Fibroblast of lung (primary cell): ENCODE data around the gene RNF186.

Source experiments
- EZH2 ChIP-seq: IDR thresholded peaks from 2 replicates; pipeline ENCODE4 v1.5.1; 2012; ENCODE audit warnings: low read length, control low read depth, mild to moderate bottlenecking; ENCODE audit errors: missing control alignments
- TF ChIP-seq, protein P1 (sequence below), 2 donors: IDR thresholded peaks in 1 of 2; conservative IDR thresholded peaks in 1 of 2; 1 replicate in 1 of 2; 2 replicates in 1 of 2; pipeline ENCODE4 v1.5.1; 2011 to 2012; ENCODE audit warnings: low read length in 2 of 2, control low read depth in 1 of 2, inconsistent platforms in 1 of 2, low read depth in 1 of 2, mild to moderate bottlenecking in 1 of 2

DNA sequence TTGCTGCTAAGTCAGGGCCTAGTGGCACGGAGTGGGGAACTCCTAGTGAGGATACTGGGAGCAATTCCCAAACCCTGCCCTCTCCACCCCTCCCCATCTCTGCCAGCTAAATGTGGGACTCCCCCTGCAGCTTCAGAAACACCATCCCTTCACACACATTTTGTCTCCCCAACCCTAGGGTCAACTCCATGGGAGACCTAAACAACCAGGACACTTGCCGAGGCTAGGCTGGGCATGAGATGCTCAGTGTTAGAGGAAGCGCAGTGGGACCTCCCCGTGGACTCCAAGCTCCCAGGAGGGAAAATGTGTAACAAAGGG, 1.5 kb downstream of the RNF186 start:
- TF ChIP-seq, protein P1, sequence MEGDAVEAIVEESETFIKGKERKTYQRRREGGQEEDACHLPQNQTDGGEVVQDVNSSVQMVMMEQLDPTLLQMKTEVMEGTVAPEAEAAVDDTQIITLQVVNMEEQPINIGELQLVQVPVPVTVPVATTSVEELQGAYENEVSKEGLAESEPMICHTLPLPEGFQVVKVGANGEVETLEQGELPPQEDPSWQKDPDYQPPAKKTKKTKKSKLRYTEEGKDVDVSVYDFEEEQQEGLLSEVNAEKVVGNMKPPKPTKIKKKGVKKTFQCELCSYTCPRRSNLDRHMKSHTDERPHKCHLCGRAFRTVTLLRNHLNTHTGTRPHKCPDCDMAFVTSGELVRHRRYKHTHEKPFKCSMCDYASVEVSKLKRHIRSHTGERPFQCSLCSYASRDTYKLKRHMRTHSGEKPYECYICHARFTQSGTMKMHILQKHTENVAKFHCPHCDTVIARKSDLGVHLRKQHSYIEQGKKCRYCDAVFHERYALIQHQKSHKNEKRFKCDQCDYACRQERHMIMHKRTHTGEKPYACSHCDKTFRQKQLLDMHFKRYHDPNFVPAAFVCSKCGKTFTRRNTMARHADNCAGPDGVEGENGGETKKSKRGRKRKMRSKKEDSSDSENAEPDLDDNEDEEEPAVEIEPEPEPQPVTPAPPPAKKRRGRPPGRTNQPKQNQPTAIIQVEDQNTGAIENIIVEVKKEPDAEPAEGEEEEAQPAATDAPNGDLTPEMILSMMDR (conservative IDR thresholded peaks at IDR 0.05 in 1 of 2, IDR thresholded peaks at IDR 0.05 in 1 of 2; ENCODE audit: low read depth in 1 of 2, low read length in 2 of 2): no peak
- TF ChIP-seq EZH2: no peak
